ENCODE measurements around the gene PTBP2. TPM values are rescaled to one million over a fixed set of nuclear protein-coding genes. Genes with fewer than 3 reads are reported as not detected.

The PTBP2 gene
- total and polyA plus RNA-seq, 9 donors, result 14.7 to 43.1 (median 28.0) TPM

- Histone ChIP-seq H3K27ac (no peak overlapping the region), H3K4me1 (ENCODE audit: insufficient read depth) (no peaks in the 10 kb centered on the region), H3K4me3 (no peak overlapping the region), H3K36me3 (no peaks in the 10 kb centered on the region), H3K9me3 (no peaks in the 10 kb centered on the region), H3K27me3 (no peaks in the 10 kb centered on the region)
- 20 to 37% (median 25%) methylated on average over 1 of the region's 1 CpG for WGBS, 3 donors
- intact Hi-C loops (cut with DNase I), result no loop called here
- no peak for TF ChIP-seq CTCF (IDR thresholded peaks at IDR 0.05)
- no peak for TF ChIP-seq EP300 (IDR thresholded peaks at IDR 0.05)
- TF ChIP-seq POLR2A (IDR thresholded peaks at IDR 0.05), result no peak
- no peak for DNase-seq
Observed at GRCh38 chr1:96820107-96820506, 98.5 kb downstream of the PTBP2 start.

GRCh38 chr1:96820671-96821070 lies 99.1 kb downstream of the PTBP2 start:
- no peaks in the 10 kb centered on the region for H3K27me3 ChIP-seq
- H3K36me3 ChIP-seq, result no peaks in the 10 kb centered on the region
- intact Hi-C loops (cut with DNase I), result no loop called here
- TF ChIP-seq EP300 (IDR thresholded peaks at IDR 0.05), result no peak
- no peak for TF ChIP-seq CTCF (IDR thresholded peaks at IDR 0.05)
- TF ChIP-seq POLR2A (IDR thresholded peaks at IDR 0.05), result no peak
- H3K4me1 ChIP-seq (ENCODE audit: insufficient read depth), result no peaks in the 10 kb centered on the region
- no peak for DNase-seq
- WGBS, 3 donors, result 98 to 100% (median 100%) methylated on average over 1 of the region's 1 CpG
- no peak overlapping the region for H3K27ac ChIP-seq
- no peaks in the 10 kb centered on the region for H3K9me3 ChIP-seq
- H3K4me3 ChIP-seq, result no peak overlapping the region

GRCh38 chr1:96825231-96825630 lies 103.6 kb downstream of the PTBP2 start:
- H3K27ac ChIP-seq, result no peak overlapping the region
- TF ChIP-seq CTCF (IDR thresholded peaks at IDR 0.05), result no peak
- TF ChIP-seq EP300 (IDR thresholded peaks at IDR 0.05), result no peak
- TF ChIP-seq POLR2A (IDR thresholded peaks at IDR 0.05), result no peak
- 86 to 88% (median 87%) methylated on average over 1 of the region's 1 CpG for whole genome bisulfite sequencing, 3 donors
- DNase-seq, result no peak
- H3K27me3 ChIP-seq, result no peaks in the 10 kb centered on the region
- H3K36me3 ChIP-seq, result no peaks in the 10 kb centered on the region
- intact Hi-C loops (cut with DNase I), result no loop called here
- no peaks in the 10 kb centered on the region for H3K9me3 ChIP-seq
- H3K4me1 ChIP-seq (ENCODE audit: insufficient read depth), result no peaks in the 10 kb centered on the region
- no peak overlapping the region for H3K4me3 ChIP-seq

- Histone ChIP-seq H3K27ac (no peak overlapping the region), H3K36me3 (no peaks in the 10 kb centered on the region), H3K4me3 (no peak overlapping the region), H3K9me3 (no peaks in the 10 kb centered on the region), H3K27me3 (no peaks in the 10 kb centered on the region), H3K4me1 (ENCODE audit: insufficient read depth) (no peaks in the 10 kb centered on the region)
- intact Hi-C loops (cut with DNase I), result no loop called here
- TF ChIP-seq POLR2A (IDR thresholded peaks at IDR 0.05) (no peak), EP300 (IDR thresholded peaks at IDR 0.05) (no peak), CTCF (IDR thresholded peaks at IDR 0.05) (no peak)
- no peak for DNase-seq
Observed at GRCh38 chr1:96825950-96826576, 104.5 kb downstream of the PTBP2 start.
